NT2/D1 (cell line): Measurements from ENCODE around the gene ZFP64.
A peak's percentile ranks its signal among the peaks of the same experiment; 100 is the strongest.

ENCODE experiments used
- DNase-seq: peaks from one replicate; pipeline ENCODE4 v3.0.0-alpha.2; 2011; ENCODE audit warnings: low read depth, low spot score
- H3K27me3 ChIP-seq: 2 replicates; pipeline ENCODE4 v1.6.0; 2011; ENCODE audit warnings: mild to moderate bottlenecking; ENCODE audit not compliant: insufficient read length, insufficient read depth
- H3K36me3 ChIP-seq: 2 replicates; pipeline ENCODE4 v1.6.1; 2011; ENCODE audit warnings: mild to moderate bottlenecking, low read length, mixed read lengths; ENCODE audit not compliant: insufficient read depth, insufficient read length
- H3K4me1 ChIP-seq: 2 replicates; pipeline ENCODE4 v1.5.1; 2011; ENCODE audit not compliant: insufficient read depth, insufficient read length
- H3K4me3 ChIP-seq: 2 replicates; pipeline ENCODE4 v1.5.1; 2011; ENCODE audit warnings: low read depth; ENCODE audit not compliant: insufficient read length
- H3K9ac ChIP-seq: 2 replicates; pipeline ENCODE4 v1.6.0; 2011; ENCODE audit warnings: low read depth; ENCODE audit not compliant: insufficient read length
- H3K9me3 ChIP-seq: 2 replicates; pipeline ENCODE4 v1.5.1; 2011; ENCODE audit warnings: mild to moderate bottlenecking, low read length; ENCODE audit not compliant: insufficient read depth
- SUZ12 ChIP-seq: IDR thresholded peaks from 2 replicates; pipeline ENCODE4 v1.6.1; 2011; ENCODE audit not compliant: insufficient read length, insufficient read depth; ENCODE audit errors: extremely low read depth
- YY1 ChIP-seq: IDR thresholded peaks from 2 replicates; pipeline ENCODE4 v1.6.1; 2011; ENCODE audit not compliant: insufficient read length, insufficient read depth
- ZNF274 ChIP-seq: IDR thresholded peaks from 2 replicates; pipeline ENCODE4 v1.6.1; 2011; ENCODE audit warnings: mild to moderate bottlenecking, low read depth, low read length

ZFP64 gene

DNA sequence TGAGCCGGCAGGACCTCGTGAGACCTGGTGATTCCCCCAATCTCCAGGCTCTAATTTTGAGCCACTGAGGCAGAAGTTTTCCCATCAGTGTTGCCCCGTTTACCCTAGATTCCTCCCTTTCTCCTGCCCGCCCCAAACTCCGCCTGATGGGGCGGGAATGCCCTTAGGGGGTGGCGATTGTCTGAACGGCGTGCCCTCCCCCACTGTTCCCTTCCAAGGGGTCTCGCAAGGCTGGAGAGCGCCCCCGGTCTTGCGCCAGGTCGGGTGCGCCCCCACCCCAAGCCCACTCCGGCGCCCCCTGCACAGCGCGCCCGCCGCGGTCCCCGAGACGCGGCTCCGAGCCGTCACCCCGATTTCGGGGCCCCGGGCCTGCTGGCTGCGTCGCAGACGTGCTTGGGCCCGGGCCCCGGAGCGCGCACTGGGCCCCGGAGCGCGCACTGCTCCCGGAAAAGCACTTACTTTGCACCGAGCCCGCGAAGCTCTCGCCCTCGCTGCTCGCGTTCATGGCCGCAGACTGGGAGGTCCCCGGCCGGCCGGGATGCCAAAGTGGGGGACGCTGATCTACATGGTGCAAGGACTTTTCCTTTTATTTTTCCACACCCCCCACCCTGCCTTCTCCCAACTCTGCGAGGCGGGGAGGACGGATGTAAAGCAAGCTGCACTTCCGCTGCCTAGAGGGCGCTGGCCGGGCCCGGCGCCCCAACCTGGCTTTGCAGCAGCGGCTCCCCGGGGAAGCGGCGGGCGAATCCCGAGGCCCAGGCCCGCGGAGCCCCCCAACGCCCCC lies at the start of gene ZFP64:
TSS of gene ZFP64 (minus strand) at position 648 of the 784 bp plus-strand sequence. CDS start at position 505, 143 bp downstream.
- Histone ChIP-seq H3K27me3 (no peaks in the 10 kb centered on the region), H3K9me3 (no peaks in the 10 kb centered on the region), H3K4me3 (peak within 1 kb of the TSS; percentile 90), H3K4me1 (peaks cover 4% of the 10 kb centered on the region), H3K9ac (peak within 1 kb of the TSS; percentile 95), H3K36me3 (peaks cover 6% of the 10 kb centered on the region)
- DNase-seq: peak; percentile 71
- TF ChIP-seq YY1 (no peak), SUZ12 (no peak), ZNF274 (no peak)

DNA sequence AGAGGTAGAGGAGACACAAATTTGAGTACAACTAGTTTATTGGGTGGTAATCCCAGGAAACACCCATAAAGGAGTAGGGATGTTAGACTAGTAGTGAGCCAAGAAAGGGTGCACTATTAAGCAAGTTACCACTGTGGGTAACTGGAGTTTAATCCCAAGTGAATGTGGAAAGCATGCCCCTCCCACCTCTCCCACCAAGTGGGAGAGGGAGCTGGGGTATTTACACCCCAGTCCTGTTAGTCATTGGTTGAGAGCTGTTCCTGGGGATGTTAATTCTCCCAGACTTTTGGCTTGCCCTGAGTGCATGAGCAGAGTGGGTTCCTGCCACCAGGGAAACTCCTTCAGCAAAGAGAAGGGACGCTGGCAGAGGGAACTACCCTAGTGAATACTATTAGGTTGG lies 49.2 kb upstream of the ZFP64 start:
- no peaks in the 10 kb centered on the region for H3K9me3 ChIP-seq
- no peak for DNase-seq
- H3K27me3 ChIP-seq: no peaks in the 10 kb centered on the region
- TF ChIP-seq YY1 (no peak), ZNF274 (no peak), SUZ12 (no peak)
- no peaks in the 10 kb centered on the region for H3K4me1 ChIP-seq
- no peaks in the 10 kb centered on the region for H3K36me3 ChIP-seq
- no peak overlapping the region for H3K4me3 ChIP-seq
- no peak overlapping the region for H3K9ac ChIP-seq

- no peaks in the 10 kb centered on the region for H3K27me3 ChIP-seq
- H3K36me3 ChIP-seq: no peaks in the 10 kb centered on the region
- H3K9ac ChIP-seq: no peak overlapping the region
- TF ChIP-seq YY1 (no peak), SUZ12 (no peak), ZNF274 (no peak)
- H3K4me1 ChIP-seq: no peaks in the 10 kb centered on the region
- no peaks in the 10 kb centered on the region for H3K9me3 ChIP-seq
- no peak overlapping the region for H3K4me3 ChIP-seq
- DNase-seq: no peak
Observed at GRCh38 chr20:52239102-52239501, 47.5 kb upstream of the ZFP64 start.

DNA sequence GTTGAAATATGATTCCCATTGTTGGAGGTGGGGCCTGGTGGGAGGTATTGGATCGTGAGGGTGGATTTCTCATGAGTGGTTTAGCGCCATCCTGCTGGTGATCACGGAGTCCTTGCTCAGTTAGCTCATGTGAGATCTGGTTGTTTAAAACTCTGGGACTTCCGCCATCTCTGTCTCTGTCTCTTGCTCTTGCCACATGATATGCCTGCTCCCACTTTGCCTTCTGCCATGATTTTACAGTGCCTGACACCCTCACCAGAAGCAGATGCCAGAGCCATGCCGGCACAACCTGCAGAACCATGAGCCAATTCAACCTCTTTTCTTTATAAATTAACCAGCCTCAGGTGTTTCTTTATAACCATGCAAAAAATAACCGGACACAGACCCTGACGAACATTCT lies 44.7 kb upstream of the ZFP64 start:
- no peaks in the 10 kb centered on the region for H3K9me3 ChIP-seq
- no peaks in the 10 kb centered on the region for H3K36me3 ChIP-seq
- H3K4me1 ChIP-seq: no peaks in the 10 kb centered on the region
- no peak for DNase-seq
- H3K9ac ChIP-seq: no peak overlapping the region
- no peaks in the 10 kb centered on the region for H3K27me3 ChIP-seq
- no peak overlapping the region for H3K4me3 ChIP-seq
- no peak for TF ChIP-seq SUZ12
- TF ChIP-seq YY1: no peak
- no peak for TF ChIP-seq ZNF274

- Histone ChIP-seq H3K9me3 (no peaks in the 10 kb centered on the region), H3K4me3 (no peak overlapping the region), H3K27me3 (no peaks in the 10 kb centered on the region), H3K36me3 (no peaks in the 10 kb centered on the region), H3K9ac (no peak overlapping the region), H3K4me1 (no peaks in the 10 kb centered on the region)
- TF ChIP-seq SUZ12 (no peak), YY1 (no peak)
- no peak for DNase-seq
Observed at GRCh38 chr20:52235129-52235528, 43.5 kb upstream of the ZFP64 start.

- no peak for TF ChIP-seq ZNF274
- no peak for TF ChIP-seq YY1
- no peak for TF ChIP-seq SUZ12
- Histone ChIP-seq H3K36me3 (no peaks in the 10 kb centered on the region), H3K9ac (no peak overlapping the region), H3K4me3 (no peak overlapping the region), H3K9me3 (no peaks in the 10 kb centered on the region), H3K27me3 (no peaks in the 10 kb centered on the region), H3K4me1 (no peaks in the 10 kb centered on the region)
- DNase-seq: no peak
Observed at GRCh38 chr20:52234302-52235045, 42.9 kb upstream of the ZFP64 start.

GRCh38 chr20:52231230-52231746 lies 39.7 kb upstream of the ZFP64 start:
- no peak for DNase-seq
- TF ChIP-seq SUZ12 (no peak), YY1 (no peak), ZNF274 (no peak)
- H3K4me1 ChIP-seq: no peaks in the 10 kb centered on the region
- H3K9ac ChIP-seq: no peak overlapping the region
- no peaks in the 10 kb centered on the region for H3K27me3 ChIP-seq
- no peak overlapping the region for H3K4me3 ChIP-seq
- no peaks in the 10 kb centered on the region for H3K36me3 ChIP-seq
- H3K9me3 ChIP-seq: no peaks in the 10 kb centered on the region
